Kidney epithelial cell (primary cell): ENCODE data around the gene NDST3. TPM values are rescaled to one million over a fixed set of nuclear protein-coding genes. Genes with fewer than 3 reads are reported as not detected.
A peak's percentile ranks its signal among the peaks of the same experiment; 100 is the strongest.

Experiments
- DNase-seq: peaks from one replicate; pipeline ENCODE4 v3.0.0-alpha.2; 2010; ENCODE audit warnings: low read depth
- H3K27me3 ChIP-seq: 2 replicates; pipeline ENCODE4 v1.6.0; 2011; ENCODE audit warnings: low read length; ENCODE audit not compliant: control insufficient read depth, insufficient read depth
- H3K36me3 ChIP-seq: 2 replicates; pipeline ENCODE4 v1.5.1; 2011; ENCODE audit warnings: low read length; ENCODE audit not compliant: control insufficient read depth, insufficient read depth
- H3K4me3 ChIP-seq: 2 replicates; pipeline ENCODE4 v1.5.1; 2011; ENCODE audit warnings: low read depth, mild to moderate bottlenecking, control low read depth, low read length
- CTCF ChIP-seq: IDR thresholded peaks from 2 replicates; pipeline ENCODE4 v1.5.1; 2011; ENCODE audit warnings: mild to moderate bottlenecking, moderate library complexity, low read length, control low read depth, inconsistent platforms; ENCODE audit not compliant: insufficient read depth, poor library complexity, severe bottlenecking
- total RNA-seq: library from RNA; depleted of rRNA; stranded (reverse); fragments of >200 nt; gene quantifications from 2 replicates; pipeline ENCODE4 v1.2.3, GENCODE V29; 2015

Gene NDST3
- total RNA-seq, 1 donor from 2014 or later: 0.71 TPM

- H3K36me3 ChIP-seq: no peaks in the 10 kb centered on the region
- peak; percentile 26 for TF ChIP-seq CTCF
- no peak overlapping the region for H3K4me3 ChIP-seq
- no peaks in the 10 kb centered on the region for H3K27me3 ChIP-seq
- DNase-seq: no peak
Measured at GRCh38 chr4:118012142-118012541, 22.1 kb upstream of the NDST3 start.

GRCh38 chr4:118014831-118015230 lies 19.5 kb upstream of the NDST3 start:
- no peak overlapping the region for H3K4me3 ChIP-seq
- H3K36me3 ChIP-seq: no peaks in the 10 kb centered on the region
- H3K27me3 ChIP-seq: no peaks in the 10 kb centered on the region
- no peak for DNase-seq
- no peak for TF ChIP-seq CTCF

GRCh38 chr4:118018381-118019145 lies 15.7 kb upstream of the NDST3 start:
- H3K36me3 ChIP-seq: no peaks in the 10 kb centered on the region
- no peak for DNase-seq
- H3K4me3 ChIP-seq: no peak overlapping the region
- no peaks in the 10 kb centered on the region for H3K27me3 ChIP-seq
- TF ChIP-seq CTCF: no peak

- Histone ChIP-seq H3K27me3 (no peaks in the 10 kb centered on the region), H3K4me3 (no peak overlapping the region), H3K36me3 (no peaks in the 10 kb centered on the region)
- DNase-seq: no peak
- TF ChIP-seq CTCF: no peak
Measured at GRCh38 chr4:118026806-118027205, 7.5 kb upstream of the NDST3 start.

- Histone ChIP-seq H3K27me3 (no peaks in the 10 kb centered on the region), H3K4me3 (no peak overlapping the region), H3K36me3 (no peaks in the 10 kb centered on the region)
Measured at GRCh38 chr4:118029224-118029623, 5.1 kb upstream of the NDST3 start.

More at GRCh38 chr4:118029224-118029623, 5.1 kb upstream of the NDST3 start:
- TF ChIP-seq CTCF: no peak
- no peak for DNase-seq
